ENCODE results near the gene TRIM72. TPM values are rescaled to one million over a fixed set of nuclear protein-coding genes. Genes with fewer than 3 reads are reported as not detected.

TRIM72 gene
- total RNA-seq, 1 donor from 2014 or later, result 0.91 TPM

DNA sequence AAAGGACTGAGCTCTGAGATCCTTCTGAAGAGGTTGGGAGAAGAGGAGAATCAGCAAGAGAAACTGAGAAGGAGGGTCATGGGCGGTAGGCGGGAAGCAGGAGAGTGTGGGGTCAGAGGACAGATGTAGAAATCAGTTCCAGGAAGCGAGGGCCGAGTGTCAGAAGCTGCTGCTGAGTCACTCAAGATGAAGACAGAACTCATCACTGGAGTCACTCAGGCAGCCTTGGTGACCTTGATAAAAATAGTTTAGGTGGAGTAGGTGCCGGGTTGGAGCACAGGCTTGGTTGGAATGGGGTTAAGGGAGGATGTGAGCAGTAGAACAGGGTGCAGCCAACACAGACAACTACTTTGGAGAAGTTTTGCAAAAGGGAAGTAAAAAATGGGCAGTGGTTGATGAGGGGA, 39.7 kb downstream of the TRIM72 start:
- H3K4me3 ChIP-seq, result no peak overlapping the region
- no peaks in the 10 kb centered on the region for H3K4me1 ChIP-seq
- intact Hi-C loops (cut with micrococcal nuclease), result no loop called here
- peaks cover 58% of the 10 kb centered on the region for H3K27me3 ChIP-seq (ENCODE audit: low read depth)
- no peak overlapping the region for H3K27ac ChIP-seq (replicated peaks)
- TF ChIP-seq, protein P1, sequence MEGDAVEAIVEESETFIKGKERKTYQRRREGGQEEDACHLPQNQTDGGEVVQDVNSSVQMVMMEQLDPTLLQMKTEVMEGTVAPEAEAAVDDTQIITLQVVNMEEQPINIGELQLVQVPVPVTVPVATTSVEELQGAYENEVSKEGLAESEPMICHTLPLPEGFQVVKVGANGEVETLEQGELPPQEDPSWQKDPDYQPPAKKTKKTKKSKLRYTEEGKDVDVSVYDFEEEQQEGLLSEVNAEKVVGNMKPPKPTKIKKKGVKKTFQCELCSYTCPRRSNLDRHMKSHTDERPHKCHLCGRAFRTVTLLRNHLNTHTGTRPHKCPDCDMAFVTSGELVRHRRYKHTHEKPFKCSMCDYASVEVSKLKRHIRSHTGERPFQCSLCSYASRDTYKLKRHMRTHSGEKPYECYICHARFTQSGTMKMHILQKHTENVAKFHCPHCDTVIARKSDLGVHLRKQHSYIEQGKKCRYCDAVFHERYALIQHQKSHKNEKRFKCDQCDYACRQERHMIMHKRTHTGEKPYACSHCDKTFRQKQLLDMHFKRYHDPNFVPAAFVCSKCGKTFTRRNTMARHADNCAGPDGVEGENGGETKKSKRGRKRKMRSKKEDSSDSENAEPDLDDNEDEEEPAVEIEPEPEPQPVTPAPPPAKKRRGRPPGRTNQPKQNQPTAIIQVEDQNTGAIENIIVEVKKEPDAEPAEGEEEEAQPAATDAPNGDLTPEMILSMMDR (IDR thresholded peaks at IDR 0.05; ENCODE audit: borderline replicate concordance), result no peak
- DNase-seq, result peak; percentile 20
- H3K36me3 ChIP-seq, result no peaks in the 10 kb centered on the region
- no peaks in the 10 kb centered on the region for H3K9me3 ChIP-seq (replicated peaks)

DNA sequence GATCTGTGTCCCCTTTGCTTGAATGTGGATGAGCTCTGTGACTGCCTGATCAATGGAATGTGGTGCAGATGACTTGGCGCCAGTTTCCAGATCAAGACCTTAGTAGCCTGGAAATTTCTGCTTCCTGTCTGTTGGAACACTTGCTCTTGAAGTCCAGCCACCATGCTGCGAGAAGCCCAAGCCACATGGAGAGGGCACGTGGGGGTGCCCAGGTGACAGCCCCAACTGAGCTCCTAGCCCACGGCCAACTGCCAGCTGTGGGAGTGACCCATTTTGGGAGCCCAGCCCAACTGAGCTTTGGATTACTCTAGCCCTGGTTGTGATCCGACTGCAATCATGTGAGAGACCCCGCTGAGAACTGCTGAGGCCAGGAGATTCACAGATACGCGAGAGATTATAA, 42.5 kb downstream of the TRIM72 start:
- Histone ChIP-seq H3K27ac (replicated peaks) (no peak overlapping the region), H3K9me3 (replicated peaks) (no peaks in the 10 kb centered on the region), H3K4me1 (no peaks in the 10 kb centered on the region), H3K36me3 (no peaks in the 10 kb centered on the region), H3K27me3 (ENCODE audit: low read depth) (peaks cover 61% of the 10 kb centered on the region), H3K4me3 (no peak overlapping the region)
- TF ChIP-seq, protein P1 (IDR thresholded peaks at IDR 0.05; ENCODE audit: borderline replicate concordance), result no peak
- no peak for DNase-seq
- intact Hi-C loops (cut with micrococcal nuclease), result no loop called here

GRCh38 chr16:31258366-31258765, 44.4 kb downstream of the TRIM72 start:
- intact Hi-C loops (cut with micrococcal nuclease), result no loop called here
- no peak for DNase-seq
- no peaks in the 10 kb centered on the region for H3K36me3 ChIP-seq

GRCh38 chr16:31260136-31260931, 46.4 kb downstream of the TRIM72 start:
- Histone ChIP-seq H3K27ac (replicated peaks) (peak overlapping the region; percentile 12), H3K9me3 (replicated peaks) (no peaks in the 10 kb centered on the region), H3K27me3 (ENCODE audit: low read depth) (peaks cover 71% of the 10 kb centered on the region), H3K36me3 (no peaks in the 10 kb centered on the region), H3K4me1 (no peaks in the 10 kb centered on the region), H3K4me3 (peak overlapping the region; percentile 47)
- DNase-seq, result no peak
- intact Hi-C loops (cut with micrococcal nuclease), result no loop called here
- TF ChIP-seq, protein P1 (IDR thresholded peaks at IDR 0.05; ENCODE audit: borderline replicate concordance), result no peak

More at GRCh38 chr16:31258366-31258765, 44.4 kb downstream of the TRIM72 start:
- Histone ChIP-seq H3K4me1 (no peaks in the 10 kb centered on the region), H3K27me3 (ENCODE audit: low read depth) (peaks cover 62% of the 10 kb centered on the region), H3K9me3 (replicated peaks) (no peaks in the 10 kb centered on the region), H3K27ac (replicated peaks) (no peak overlapping the region), H3K4me3 (no peak overlapping the region)
- TF ChIP-seq, protein P1 (IDR thresholded peaks at IDR 0.05; ENCODE audit: borderline replicate concordance), result no peak

DNA sequence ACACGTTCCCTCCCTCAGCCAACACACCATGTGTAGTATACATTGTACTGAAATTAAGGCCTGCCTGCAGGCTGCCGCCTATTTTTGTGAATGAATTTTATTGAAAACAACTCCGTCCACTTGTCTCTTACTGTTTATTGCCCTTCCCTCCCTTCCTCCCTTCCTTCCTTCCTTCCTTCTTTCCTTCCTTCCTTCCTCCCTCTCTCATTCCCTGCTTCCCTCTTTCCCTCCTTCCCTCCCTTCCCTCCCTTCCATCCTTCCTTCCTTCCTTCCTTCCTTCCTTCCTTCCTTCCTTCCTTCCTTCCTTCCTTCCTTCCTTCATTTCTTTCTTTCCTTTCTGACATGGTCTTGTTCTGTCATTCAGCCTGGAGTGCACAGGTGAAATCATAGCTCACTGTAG, 48.2 kb downstream of the TRIM72 start:
- DNase-seq, result no peak
- no peaks in the 10 kb centered on the region for H3K4me1 ChIP-seq
- no peaks in the 10 kb centered on the region for H3K9me3 ChIP-seq (replicated peaks)
- intact Hi-C loops (cut with micrococcal nuclease), result no loop called here
- H3K4me3 ChIP-seq, result no peak overlapping the region
- no peak overlapping the region for H3K27ac ChIP-seq (replicated peaks)
- H3K27me3 ChIP-seq (ENCODE audit: low read depth), result peaks cover 73% of the 10 kb centered on the region
- H3K36me3 ChIP-seq, result no peaks in the 10 kb centered on the region
- TF ChIP-seq, protein P1 (IDR thresholded peaks at IDR 0.05; ENCODE audit: borderline replicate concordance), result no peak
